ENCODE measurements around the gene HNF4A.
"Not testable (repeated sequence)": the region's sequence is repeated elsewhere in the genome, so short reads cannot be mapped to it uniquely, and the experiment has no call there.

The HNF4A gene

GRCh38 chr20:44345941-44346340 is 9.6 kb upstream of the HNF4A start:
- not testable (repeated sequence) for DNase-seq

DNA sequence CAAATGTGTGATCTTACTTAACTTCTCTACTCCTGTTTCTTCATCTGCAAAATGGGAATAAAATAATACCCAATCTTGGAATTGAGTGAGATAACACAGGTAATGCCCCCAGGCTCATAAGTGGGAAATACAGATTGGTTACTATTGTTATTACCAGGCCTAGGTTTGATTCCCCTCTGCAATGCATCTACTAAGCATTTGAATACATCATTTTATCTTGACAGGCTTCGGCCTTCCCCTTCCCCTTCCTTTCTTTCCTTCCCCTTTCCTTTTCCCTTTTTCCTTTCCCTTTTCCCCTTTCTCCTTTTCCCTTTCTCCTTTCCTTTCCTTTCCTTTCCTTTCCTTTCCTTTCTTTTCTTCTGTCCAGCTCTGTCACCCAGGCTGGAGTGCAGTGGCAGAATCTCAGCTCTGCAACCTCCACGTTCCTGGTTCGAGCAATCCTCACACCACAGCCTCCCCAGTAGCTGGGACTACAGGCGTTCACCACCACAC is 7.3 kb upstream of the HNF4A start:
- DNase-seq = no peak

DNA sequence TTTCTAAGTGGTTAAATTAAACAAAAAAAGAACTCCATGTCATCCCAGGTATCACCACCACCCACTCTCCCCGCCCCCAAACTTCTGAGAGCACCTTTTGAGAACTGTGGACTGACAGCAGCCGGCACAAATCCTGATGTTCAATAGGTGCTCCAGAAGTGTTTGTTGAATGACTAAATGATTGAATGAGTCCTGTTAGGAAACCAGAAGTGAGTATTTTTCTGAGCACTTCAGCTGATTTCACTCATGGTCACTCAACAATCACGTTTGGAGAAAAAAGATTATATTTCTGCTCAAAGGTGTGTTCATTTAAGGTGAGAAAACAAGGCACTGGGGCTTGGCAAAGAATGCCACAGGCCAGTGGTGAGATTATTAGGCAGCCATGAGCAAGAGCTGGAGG is 6.2 kb upstream of the HNF4A start:
- DNase-seq = no peak

DNA sequence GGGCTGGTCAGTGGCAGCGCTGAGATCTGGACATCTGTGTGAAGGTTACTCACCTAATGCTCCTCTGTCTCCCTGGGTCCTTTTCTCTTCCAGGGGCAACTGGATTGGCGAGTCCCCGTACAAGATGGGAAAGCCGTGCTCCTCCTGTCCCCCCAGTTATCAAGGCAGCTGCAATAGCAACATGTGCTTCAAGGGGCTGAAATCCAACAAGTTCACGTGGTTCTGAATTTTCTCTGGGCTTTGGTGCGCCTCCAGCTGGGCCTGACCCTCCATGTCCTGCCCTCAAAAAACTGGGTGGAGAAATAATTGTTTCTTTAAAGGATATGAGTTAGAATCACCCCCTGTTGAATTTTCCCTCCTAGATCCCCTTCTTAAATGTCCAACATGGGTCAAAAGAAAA is 4.9 kb upstream of the HNF4A start:
- DNase-seq = no peak

- DNase-seq = no peak
Observed at GRCh38 chr20:44354979-44355497, 461 bp upstream of the HNF4A start.

DNA sequence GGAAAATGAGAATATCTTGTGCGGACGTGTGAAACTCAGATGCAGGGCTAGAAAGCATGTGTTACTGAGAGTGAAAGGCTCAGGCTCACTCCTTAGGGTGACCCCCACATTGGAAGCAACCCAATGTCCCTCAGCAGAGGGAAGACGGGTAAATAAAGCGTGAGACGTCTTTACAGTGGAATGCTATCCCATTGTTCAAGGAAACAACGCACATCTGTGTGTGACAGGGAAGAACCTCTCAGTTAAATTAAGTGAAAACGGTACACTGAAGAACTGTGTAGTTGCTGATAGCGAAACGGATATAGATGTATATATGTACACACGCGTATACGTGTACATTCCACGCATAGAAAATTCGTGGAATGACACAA is 839 bp downstream of the HNF4A start:
- no peak for DNase-seq

- DNase-seq = no peak
Observed at GRCh38 chr20:44357020-44357419, 1.5 kb downstream of the HNF4A start.

GRCh38 chr20:44357555-44358125 is 2.1 kb downstream of the HNF4A start:
- no peak for DNase-seq

- no peak for DNase-seq
Observed at GRCh38 chr20:44358776-44359175, 3.3 kb downstream of the HNF4A start.

DNA sequence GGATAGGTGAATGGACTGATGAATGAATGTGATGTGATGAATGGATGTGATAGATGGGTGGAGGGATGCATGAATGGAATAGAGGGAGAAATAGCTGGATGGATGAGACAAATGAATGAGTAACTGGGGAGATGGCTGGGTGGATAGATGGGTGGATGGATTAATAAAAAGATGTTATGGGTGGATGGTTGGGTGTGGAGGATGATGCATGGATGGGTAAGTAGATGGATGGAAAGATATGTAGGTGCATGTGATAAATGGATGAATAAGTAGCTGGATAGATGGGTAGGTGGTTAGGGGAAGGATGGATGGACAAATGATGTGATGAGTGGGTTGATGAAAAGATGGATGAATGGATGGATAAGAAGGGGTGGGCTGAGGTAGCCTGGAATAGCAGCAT is 4.7 kb downstream of the HNF4A start:
- no peak for DNase-seq

DNA sequence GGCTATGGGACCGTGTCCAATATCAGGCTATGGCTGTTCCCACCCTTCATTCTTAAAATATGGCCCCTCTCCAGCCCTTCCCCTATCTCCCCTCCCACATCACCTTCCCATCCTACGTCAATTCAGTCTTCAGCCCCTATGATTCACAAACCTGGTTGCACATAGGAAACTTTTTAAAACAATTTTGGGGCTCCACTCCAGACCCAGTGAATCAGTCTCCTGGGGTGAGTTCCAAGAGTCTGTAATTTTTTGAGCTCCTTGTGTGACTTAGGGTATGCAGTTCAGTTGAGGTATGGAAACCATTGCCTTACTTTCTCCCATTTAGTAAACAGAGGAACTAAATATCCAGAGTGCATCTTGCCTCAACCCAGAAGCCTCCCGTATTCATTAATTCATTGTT is 5.5 kb downstream of the HNF4A start:
- DNase-seq = no peak

DNA sequence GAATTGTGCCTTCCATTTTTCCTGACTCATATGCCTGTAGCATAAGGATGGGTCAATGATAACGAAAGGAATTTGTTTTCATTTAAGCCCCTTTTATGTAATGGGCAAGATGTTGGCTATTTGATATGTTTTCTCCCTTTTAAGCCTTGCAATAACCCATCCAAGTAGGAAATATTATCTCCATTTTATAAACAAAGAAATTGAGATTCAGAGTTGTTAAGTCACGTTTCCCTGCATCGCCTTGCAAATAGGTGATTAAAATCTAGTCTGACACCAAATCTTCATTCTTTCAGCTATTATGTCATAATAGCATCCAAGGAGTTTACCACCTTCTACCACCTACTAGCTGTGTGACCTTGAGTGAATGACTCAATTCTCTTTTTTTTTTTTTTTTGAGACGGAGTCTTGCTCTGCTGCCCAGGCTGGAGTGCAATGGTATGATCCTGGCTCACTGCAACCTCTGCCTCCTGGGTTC is 7.0 kb downstream of the HNF4A start:
- DNase-seq = no peak

GRCh38 chr20:44364068-44364467 is 8.6 kb downstream of the HNF4A start:
- DNase-seq = no peak

GRCh38 chr20:44364780-44365179 is 9.3 kb downstream of the HNF4A start:
- DNase-seq = no peak

GRCh38 chr20:44367746-44368145 is 12.2 kb downstream of the HNF4A start:
- DNase-seq = no peak

- no peak for DNase-seq
Observed at GRCh38 chr20:44370639-44371218, 15.2 kb downstream of the HNF4A start.

DNA sequence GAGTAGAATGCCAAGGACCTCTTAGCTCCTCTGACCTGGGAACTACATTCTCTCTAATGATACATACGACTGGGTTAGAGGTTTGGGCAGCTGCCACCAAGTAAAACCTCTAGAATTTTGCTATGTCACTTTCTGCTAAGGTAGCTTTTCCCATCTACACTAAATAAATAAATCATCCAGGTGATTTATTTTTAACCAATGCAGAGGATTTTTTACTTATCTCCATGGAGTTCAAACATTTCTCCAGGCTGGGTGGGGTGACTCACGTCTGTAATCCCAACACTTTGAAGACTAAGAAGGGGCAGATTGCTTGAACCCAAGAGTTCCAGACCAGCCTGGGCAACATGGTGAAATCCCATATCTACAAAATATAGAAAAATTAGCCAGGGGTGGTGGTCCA is 27.1 kb downstream of the HNF4A start:
- DNase-seq = no peak

DNA sequence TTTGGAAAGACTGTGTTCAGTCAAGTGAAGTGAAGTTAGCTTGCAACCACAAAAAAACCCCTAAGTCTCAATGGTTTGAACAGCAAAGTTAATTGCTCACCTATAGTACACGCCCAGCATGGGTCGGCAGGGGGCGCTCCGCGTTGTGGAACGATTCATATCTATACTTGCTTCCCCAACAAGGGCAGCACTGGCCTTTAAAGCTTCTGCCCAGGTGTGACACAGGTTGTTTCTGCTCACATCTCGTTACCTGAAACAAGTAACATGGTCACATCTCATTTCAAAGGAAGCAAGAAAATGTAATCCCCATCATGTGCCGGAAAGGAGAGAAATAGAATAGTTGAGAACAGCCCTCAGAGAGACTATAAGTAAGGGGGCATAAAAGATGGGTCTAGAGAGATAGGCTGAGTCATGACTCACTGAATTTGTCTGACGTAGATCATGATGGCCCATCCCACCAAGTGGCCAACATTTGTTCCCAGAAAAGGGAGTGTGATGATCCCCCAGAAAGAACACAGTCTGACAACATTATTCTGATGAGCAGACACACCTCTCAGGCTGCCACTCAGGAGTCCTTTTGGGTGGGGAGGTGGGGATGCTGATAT is 29.0 kb downstream of the HNF4A start:
- peak; percentile 71 for DNase-seq

GRCh38 chr20:44388466-44389023 is 33.0 kb downstream of the HNF4A start:
- DNase-seq = no peak

DNA sequence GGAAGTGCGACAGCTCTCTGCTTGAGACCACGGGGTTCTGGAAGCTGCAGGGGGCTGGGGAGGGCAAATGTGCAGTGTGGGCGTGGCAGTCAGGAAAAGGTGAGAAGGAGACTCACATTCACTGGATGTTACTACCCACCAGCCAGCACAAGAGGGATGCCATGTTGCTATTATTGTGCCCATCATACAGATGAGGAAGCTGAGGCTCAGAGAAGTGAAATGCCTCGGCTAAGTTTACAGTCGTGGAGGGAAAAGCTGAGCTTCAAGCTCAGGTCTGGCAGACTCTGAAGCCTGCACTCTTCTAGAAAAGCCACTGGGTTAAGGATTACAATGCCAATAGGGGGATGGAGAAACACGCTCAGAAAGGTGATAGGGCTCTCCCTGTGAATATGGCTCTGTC is 34.4 kb downstream of the HNF4A start:
- no peak for DNase-seq

GRCh38 chr20:44390280-44390679 is 34.8 kb downstream of the HNF4A start:
- no peak for DNase-seq

DNA sequence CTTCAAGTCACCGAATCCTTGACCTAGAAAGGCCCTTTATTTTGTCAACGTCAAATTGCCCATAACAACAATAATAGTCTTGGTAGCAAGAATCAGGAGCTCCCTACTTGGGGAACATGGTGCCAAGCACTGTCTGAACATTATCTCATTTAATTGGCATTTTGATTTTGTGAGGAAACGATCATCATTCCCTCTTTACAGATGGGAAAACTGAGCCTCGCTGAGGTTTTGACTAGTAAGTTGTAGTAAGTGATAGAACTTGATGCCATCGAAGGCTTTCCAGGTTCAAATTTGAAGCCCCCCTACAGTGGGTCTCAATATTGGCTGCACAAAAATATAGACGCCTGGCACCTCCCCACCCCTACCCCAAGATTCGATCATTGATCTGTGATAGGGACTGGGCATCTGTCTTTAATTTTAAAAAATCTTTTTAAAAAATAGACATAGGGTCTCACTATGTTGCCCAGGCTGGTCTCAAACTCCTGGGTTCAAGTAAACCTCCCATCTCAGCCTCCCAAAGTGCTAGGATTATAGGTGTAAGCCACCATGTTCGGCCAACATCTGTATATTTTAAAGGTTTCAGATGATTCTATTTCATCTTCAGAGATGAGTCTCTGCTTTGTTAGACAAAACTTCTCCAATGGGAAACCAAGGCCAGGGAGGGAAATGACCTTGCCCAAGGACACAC is 36.7 kb downstream of the HNF4A start:
- DNase-seq = no peak

Data from NCI-H2227 treated with DMSO at 0.1 percent for 48 hours (cell line).